Dendritic cell treated with granulocyte-macrophage colony-stimulating factor and Interleukin-4, amounts not matched to agents 40 ng/mL and 50 ng/mL, for 4 days (primary cell): Measurements from ENCODE around the gene APOL6.

Experiments used
- H3K27ac Mint-ChIP-seq: one replicate; pipeline ENCODE4 v1.8.0; 2022; ENCODE audit warnings: mild to moderate bottlenecking, mixed read lengths
- H3K27me3 Mint-ChIP-seq: one replicate; pipeline ENCODE4 v1.8.0; 2022; ENCODE audit warnings: mild to moderate bottlenecking, mixed read lengths
- H3K36me3 Mint-ChIP-seq: one replicate; pipeline ENCODE4 v1.8.0; 2022; ENCODE audit warnings: low read depth, mixed read lengths
- H3K4me1 Mint-ChIP-seq: one replicate; pipeline ENCODE4 v1.8.0; 2022; ENCODE audit warnings: low read depth, mixed read lengths
- H3K4me3 Mint-ChIP-seq: one replicate; pipeline ENCODE4 v1.8.0; 2022; ENCODE audit warnings: mild to moderate bottlenecking, moderate library complexity, mixed read lengths
- H3K9me3 Mint-ChIP-seq: one replicate; pipeline ENCODE4 v1.8.0; 2022; ENCODE audit warnings: mixed read lengths
- intact Hi-C: fragments of 100-400 bp; cut with micrococcal nuclease; formaldehyde crosslinking; loops from one replicate; pipeline ENCODE4 v1.15.0; 2022

APOL6 gene

DNA sequence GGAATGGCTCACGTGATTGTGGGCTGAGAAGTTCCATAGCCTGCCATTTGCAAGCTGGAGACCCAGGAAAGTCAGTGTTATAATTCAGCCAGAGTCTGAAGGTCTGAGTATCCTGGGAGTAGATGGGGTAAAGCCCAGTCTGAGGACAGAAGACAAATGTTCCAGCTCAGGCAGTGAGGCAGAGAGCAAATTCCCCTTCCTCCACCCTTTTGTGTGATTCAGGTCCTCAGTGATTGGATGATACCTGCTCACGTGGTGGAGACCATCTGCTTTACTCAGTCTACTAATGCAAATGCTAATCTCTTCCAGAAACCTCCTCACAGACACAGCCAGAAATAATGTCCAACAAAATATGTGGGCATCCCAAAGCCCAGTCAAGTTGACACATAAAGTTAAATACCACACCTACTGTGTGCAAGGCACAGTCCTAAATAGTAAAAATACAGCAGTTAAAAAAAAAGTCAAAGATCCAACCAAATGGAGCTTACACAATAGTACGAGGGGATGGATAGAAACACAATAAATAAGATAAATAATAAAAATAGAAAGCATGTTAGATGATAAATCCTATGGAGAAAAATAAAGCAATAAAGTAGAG, 13.2 kb upstream of the APOL6 start:
- Mint-ChIP-seq H3K27ac (no peak overlapping the region), H3K9me3 (no peaks in the 10 kb centered on the region), H3K36me3 (no peaks in the 10 kb centered on the region), H3K27me3 (peaks cover 9% of the 10 kb centered on the region), H3K4me3 (no peak overlapping the region), H3K4me1 (peaks cover 28% of the 10 kb centered on the region)
- intact Hi-C loops = no loop called here

DNA sequence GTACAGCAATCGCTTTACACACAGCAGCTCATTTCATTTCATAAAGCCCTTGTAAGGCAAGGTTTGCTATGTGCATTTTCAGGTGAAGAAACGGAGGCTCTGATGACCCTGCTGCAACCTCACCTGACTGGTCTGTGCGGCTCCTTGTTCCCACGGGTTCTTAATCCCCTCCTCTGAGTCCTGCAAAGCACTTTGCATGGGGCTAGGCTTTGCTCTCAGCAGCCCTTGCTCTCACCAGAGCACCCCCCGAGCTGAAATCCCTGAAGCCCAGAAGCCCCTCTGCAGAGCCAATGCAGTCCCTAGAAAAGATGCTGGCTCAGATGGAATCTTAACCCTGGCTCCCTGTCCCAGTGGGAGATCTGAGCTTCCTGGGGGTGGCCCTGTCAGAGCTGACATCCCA, 11.0 kb upstream of the APOL6 start:
- Mint-ChIP-seq H3K27me3 (peaks cover 9% of the 10 kb centered on the region), H3K9me3 (no peaks in the 10 kb centered on the region), H3K36me3 (no peaks in the 10 kb centered on the region), H3K27ac (no peak overlapping the region), H3K4me1 (peaks cover 22% of the 10 kb centered on the region), H3K4me3 (no peak overlapping the region)
- intact Hi-C loops = no loop called here

GRCh38 chr22:35638001-35638400, 10.2 kb upstream of the APOL6 start:
- Mint-ChIP-seq H3K36me3 (no peaks in the 10 kb centered on the region), H3K4me1 (peaks cover 21% of the 10 kb centered on the region), H3K27me3 (peaks cover 9% of the 10 kb centered on the region), H3K9me3 (no peaks in the 10 kb centered on the region), H3K4me3 (no peak overlapping the region), H3K27ac (no peak overlapping the region)
- intact Hi-C loops = no loop called here

GRCh38 chr22:35638410-35638809, 9.8 kb upstream of the APOL6 start:
- Mint-ChIP-seq H3K27ac (no peak overlapping the region), H3K36me3 (no peaks in the 10 kb centered on the region), H3K27me3 (peaks cover 9% of the 10 kb centered on the region), H3K4me3 (no peak overlapping the region), H3K4me1 (peaks cover 17% of the 10 kb centered on the region), H3K9me3 (no peaks in the 10 kb centered on the region)
- intact Hi-C loops = no loop called here

DNA sequence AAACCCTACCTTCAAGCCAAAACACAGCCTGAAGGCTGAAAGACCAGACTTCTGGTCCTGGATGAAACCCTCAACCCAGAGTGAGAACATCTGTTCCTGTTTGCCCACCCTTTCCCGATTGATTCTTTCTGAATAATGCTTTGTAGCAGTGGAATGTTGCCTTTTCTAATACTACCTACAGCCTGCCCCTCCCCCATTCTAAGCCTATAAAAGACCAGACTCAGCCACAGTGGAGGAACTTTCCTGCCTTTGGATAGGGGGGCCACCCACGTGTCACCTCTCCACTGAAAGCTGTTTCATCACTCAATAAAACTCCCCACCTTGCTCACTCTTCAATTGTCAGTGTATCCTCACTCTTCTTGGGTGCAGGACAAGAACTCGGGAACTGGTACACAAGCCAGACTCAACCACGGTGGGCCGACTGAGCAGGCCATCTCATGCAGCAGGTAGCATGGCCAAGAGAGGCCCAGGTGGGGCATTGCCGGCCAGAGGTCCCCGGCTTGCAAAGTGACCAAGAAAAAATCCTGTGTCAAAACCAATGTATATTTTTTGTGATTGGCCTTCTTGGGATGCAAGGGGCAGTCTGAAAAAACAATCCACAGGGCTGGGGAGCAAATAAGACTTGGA, 6.6 kb upstream of the APOL6 start:
- Mint-ChIP-seq H3K4me1 (peaks cover 8% of the 10 kb centered on the region), H3K4me3 (no peak overlapping the region), H3K36me3 (no peaks in the 10 kb centered on the region), H3K9me3 (no peaks in the 10 kb centered on the region), H3K27ac (no peak overlapping the region), H3K27me3 (peaks cover 8% of the 10 kb centered on the region)
- intact Hi-C loops = no loop called here

DNA sequence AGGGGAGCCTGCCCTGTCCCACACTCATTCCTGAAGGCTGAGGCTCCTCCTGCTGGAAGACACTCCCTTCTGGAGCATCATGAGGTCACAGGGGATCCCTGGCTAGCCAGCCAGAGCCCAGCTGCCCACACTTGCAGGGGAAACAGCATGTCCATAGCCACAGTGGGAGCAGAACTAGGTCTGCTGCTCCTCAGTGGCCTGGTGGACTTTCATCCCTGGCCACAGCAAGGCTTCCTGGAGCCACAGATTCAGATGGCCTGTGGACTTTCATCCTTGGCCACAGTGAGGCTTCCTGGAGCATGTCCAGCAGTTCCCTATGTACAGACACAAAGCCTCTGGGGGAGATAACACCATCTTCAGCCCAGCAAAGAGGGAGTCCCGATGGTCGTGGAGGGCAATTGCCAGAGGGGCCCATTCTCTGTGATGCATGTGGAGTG, 5.9 kb upstream of the APOL6 start:
- Mint-ChIP-seq H3K36me3 (no peaks in the 10 kb centered on the region), H3K9me3 (no peaks in the 10 kb centered on the region), H3K4me1 (peaks cover 15% of the 10 kb centered on the region), H3K4me3 (no peak overlapping the region), H3K27me3 (peaks cover 3% of the 10 kb centered on the region), H3K27ac (no peak overlapping the region)
- intact Hi-C loops = no loop called here

DNA sequence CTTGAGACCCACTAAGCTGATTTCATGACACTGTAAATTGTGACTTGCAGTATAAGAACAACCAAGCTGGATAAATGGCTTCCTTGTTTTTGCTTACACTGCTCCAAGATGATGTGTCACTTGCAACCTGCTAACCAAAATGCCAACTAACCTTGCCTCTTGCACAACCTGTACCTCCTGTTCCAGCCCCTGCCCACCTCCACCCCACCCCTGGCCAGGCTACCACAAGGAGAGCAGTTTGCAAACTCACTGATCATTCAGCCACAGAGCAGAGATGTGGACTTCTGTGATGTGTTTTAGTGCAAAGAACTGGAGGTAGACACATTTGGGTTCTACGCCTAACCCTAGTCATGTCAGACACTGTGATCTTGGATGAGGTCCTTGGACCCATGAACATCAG, 4.3 kb upstream of the APOL6 start:
- Mint-ChIP-seq H3K27me3 (no peaks in the 10 kb centered on the region), H3K36me3 (peaks cover 9% of the 10 kb centered on the region), H3K4me1 (peaks cover 25% of the 10 kb centered on the region), H3K27ac (no peak overlapping the region), H3K4me3 (no peak overlapping the region), H3K9me3 (no peaks in the 10 kb centered on the region)
- intact Hi-C loops = no loop called here

- no peak overlapping the region for H3K27ac Mint-ChIP-seq
- H3K4me1 Mint-ChIP-seq = peaks cover 36% of the 10 kb centered on the region
- H3K4me3 Mint-ChIP-seq = no peak overlapping the region
- H3K9me3 Mint-ChIP-seq = no peaks in the 10 kb centered on the region
- no peaks in the 10 kb centered on the region for H3K27me3 Mint-ChIP-seq
- intact Hi-C loops = no loop called here
- peaks cover 13% of the 10 kb centered on the region for H3K36me3 Mint-ChIP-seq
Observed at GRCh38 chr22:35645646-35646045, 2.6 kb upstream of the APOL6 start.

GRCh38 chr22:35649026-35649553, 844 bp downstream of the APOL6 start:
- peak overlapping the region; percentile 98 for H3K27ac Mint-ChIP-seq
- peak overlapping the region; percentile 97 for H3K4me3 Mint-ChIP-seq
- H3K36me3 Mint-ChIP-seq = peaks cover 28% of the 10 kb centered on the region
- peaks cover 44% of the 10 kb centered on the region for H3K4me1 Mint-ChIP-seq
- peaks cover 5% of the 10 kb centered on the region for H3K9me3 Mint-ChIP-seq
- H3K27me3 Mint-ChIP-seq = no peaks in the 10 kb centered on the region
- intact Hi-C loops = no loop called here

DNA sequence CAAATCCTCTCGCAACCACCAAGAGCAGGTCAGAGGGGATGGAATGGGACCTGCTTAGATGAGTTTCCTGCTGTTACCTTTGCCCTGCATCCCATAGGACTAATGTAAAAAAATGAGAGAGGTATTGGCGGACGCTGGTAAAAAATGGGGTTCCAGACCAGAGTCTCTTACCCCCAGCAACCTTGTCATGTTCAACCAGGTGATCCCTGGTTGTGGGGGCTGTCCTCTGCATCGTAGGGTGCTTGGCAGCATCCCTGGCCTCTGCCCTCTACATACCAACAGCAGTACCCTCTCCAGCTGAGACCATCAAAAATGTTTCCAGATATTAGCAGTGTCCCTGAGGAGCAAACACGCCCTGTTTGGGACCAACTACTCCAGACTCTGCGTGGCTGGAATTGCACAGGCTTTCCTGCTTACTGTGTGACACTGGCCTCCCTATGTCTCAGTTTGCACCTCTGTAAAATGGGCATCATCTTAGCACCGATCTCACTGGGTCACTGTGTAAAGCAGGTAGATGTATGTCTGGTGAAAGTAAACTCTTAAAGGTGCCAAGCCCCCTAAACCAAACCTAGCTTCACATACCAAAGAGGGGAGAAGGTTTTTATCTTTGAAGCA, 1.5 kb downstream of the APOL6 start:
- H3K4me1 Mint-ChIP-seq = peaks cover 45% of the 10 kb centered on the region
- H3K4me3 Mint-ChIP-seq = peak overlapping the region; percentile 97
- intact Hi-C loops = no loop called here

GRCh38 chr22:35651085-35651484, 2.8 kb downstream of the APOL6 start:
- Mint-ChIP-seq H3K27ac (no peak overlapping the region), H3K27me3 (no peaks in the 10 kb centered on the region), H3K36me3 (peaks cover 38% of the 10 kb centered on the region), H3K9me3 (peaks cover 5% of the 10 kb centered on the region), H3K4me1 (peaks cover 45% of the 10 kb centered on the region), H3K4me3 (no peak overlapping the region)
- intact Hi-C loops = no loop called here

More for the DNA sequence above, 1.5 kb downstream of the APOL6 start:
- Mint-ChIP-seq H3K9me3 (peaks cover 5% of the 10 kb centered on the region), H3K27ac (peak overlapping the region; percentile 98), H3K36me3 (peaks cover 30% of the 10 kb centered on the region), H3K27me3 (no peaks in the 10 kb centered on the region)

DNA sequence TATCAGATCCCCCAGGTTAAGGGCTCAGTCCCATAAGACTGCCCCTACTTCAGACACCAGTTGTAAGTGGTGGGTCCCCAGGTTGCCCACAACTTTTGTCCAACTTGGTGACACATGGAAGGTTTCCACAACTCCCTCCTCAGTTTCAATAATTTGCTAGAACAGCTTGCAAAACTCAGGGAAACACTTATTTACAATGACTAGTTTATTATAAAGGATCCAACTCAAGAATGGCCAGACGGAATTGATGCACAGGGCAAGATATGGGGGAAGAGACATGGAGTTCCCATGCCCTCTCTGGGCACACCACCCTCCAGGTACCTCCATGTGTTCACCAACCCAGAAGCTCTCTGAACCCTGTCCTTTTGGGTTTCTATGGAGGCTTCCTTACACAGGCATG, 5.6 kb downstream of the APOL6 start:
- H3K4me3 Mint-ChIP-seq = no peak overlapping the region
- H3K4me1 Mint-ChIP-seq = peaks cover 37% of the 10 kb centered on the region
- peaks cover 58% of the 10 kb centered on the region for H3K36me3 Mint-ChIP-seq
- intact Hi-C loops = no loop called here
- no peak overlapping the region for H3K27ac Mint-ChIP-seq
- H3K27me3 Mint-ChIP-seq = no peaks in the 10 kb centered on the region
- H3K9me3 Mint-ChIP-seq = peaks cover 5% of the 10 kb centered on the region

DNA sequence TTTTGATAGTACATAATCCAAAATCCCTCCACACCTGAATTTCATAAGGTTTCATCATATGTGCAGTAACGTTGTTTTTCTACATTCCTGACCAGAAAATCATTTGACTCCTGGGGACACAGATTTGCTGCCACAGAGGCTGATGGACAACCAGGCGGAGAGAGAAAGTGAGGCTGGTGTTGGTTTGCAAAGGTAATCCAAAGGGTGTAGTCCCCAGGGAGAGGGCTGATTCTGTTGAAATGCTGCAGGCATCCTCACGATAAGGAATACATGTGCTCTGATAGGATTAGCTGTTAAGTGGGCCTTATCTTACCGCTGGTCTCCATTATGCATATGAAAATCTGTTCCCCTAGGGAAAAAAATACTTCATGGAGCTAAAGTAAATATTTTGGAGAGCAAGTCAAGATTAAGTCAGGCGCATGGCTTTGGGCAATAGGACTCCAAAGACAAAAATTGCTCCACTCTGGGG, 8.1 kb downstream of the APOL6 start:
- no peaks in the 10 kb centered on the region for H3K9me3 Mint-ChIP-seq
- no peak overlapping the region for H3K27ac Mint-ChIP-seq
- H3K4me1 Mint-ChIP-seq = peaks cover 42% of the 10 kb centered on the region
- H3K27me3 Mint-ChIP-seq = no peaks in the 10 kb centered on the region
- H3K36me3 Mint-ChIP-seq = peaks cover 62% of the 10 kb centered on the region
- intact Hi-C loops = no loop called here
- no peak overlapping the region for H3K4me3 Mint-ChIP-seq

- Mint-ChIP-seq H3K36me3 (peaks cover 65% of the 10 kb centered on the region), H3K27ac (no peak overlapping the region), H3K4me1 (peaks cover 56% of the 10 kb centered on the region), H3K4me3 (no peak overlapping the region), H3K27me3 (no peaks in the 10 kb centered on the region), H3K9me3 (no peaks in the 10 kb centered on the region)
- intact Hi-C loops = no loop called here
Observed at GRCh38 chr22:35657571-35658312, 9.5 kb downstream of the APOL6 start.
